ENCODE measurements around the gene MEGF9. TPM values are rescaled to one million over a fixed set of nuclear protein-coding genes. Genes with fewer than 3 reads are reported as not detected.
A peak's percentile ranks its signal among the peaks of the same experiment; 100 is the strongest.

MEGF9 gene
- total and polyA plus RNA-seq, 4 donors = 15.5 to 27.4 (median 19.3) TPM

DNA sequence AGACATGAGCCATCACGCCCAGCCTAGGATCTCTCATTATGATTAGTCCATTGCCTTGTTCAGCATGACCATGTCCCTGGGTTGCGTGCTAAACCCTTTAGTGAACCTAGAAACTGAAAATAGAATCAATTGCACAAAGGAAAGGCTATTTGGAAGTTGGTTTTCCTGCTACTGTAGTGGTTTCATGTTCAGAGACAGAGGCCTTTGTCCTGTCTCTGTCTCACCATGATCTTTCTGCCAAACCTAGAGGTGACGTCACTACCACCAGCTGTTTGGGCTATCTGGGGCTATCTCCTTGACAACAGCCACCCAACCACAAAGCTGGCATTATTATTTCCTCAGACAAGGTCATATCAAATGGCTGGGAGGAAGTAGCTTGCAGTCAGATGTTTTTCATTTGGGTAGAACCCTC is 130.3 kb downstream of the MEGF9 start:
- peak; percentile 62 for TF ChIP-seq SP1 (IDR thresholded peaks at IDR 0.05)
- peak in 1 of 2 donors; percentile 26 for TF ChIP-seq JUND (IDR thresholded peaks at IDR 0.05)
- TF ChIP-seq RAD21 (IDR thresholded peaks at IDR 0.05) = no peak
- no peak for TF ChIP-seq EGR1 (IDR thresholded peaks at IDR 0.05; ENCODE audit: low read depth in 2 of 2)
- no peak for TF ChIP-seq NR2F2 (IDR thresholded peaks at IDR 0.05)
- peak; percentile 19 to 34 for TF ChIP-seq RXRA (IDR thresholded peaks at IDR 0.05)
- TF ChIP-seq REST (IDR thresholded peaks at IDR 0.05) = no peak
- no peak for TF ChIP-seq YY1 (IDR thresholded peaks at IDR 0.05)
- TF ChIP-seq HNF4G (IDR thresholded peaks at IDR 0.05) = no peak
- TF ChIP-seq, protein P1, sequence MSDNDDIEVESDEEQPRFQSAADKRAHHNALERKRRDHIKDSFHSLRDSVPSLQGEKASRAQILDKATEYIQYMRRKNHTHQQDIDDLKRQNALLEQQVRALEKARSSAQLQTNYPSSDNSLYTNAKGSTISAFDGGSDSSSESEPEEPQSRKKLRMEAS (IDR thresholded peaks at IDR 0.05) = no peak
- TF ChIP-seq HNF4A (conservative IDR thresholded peaks at IDR 0.05) = peak in 1 of 2 donors; percentile 20
- TF ChIP-seq FOXA2 (IDR thresholded peaks at IDR 0.05) = no peak
- TF ChIP-seq GABPA (IDR thresholded peaks at IDR 0.05 in 1 of 2, conservative IDR thresholded peaks at IDR 0.05 in 1 of 2) = no peak
- TF ChIP-seq, protein P2, sequence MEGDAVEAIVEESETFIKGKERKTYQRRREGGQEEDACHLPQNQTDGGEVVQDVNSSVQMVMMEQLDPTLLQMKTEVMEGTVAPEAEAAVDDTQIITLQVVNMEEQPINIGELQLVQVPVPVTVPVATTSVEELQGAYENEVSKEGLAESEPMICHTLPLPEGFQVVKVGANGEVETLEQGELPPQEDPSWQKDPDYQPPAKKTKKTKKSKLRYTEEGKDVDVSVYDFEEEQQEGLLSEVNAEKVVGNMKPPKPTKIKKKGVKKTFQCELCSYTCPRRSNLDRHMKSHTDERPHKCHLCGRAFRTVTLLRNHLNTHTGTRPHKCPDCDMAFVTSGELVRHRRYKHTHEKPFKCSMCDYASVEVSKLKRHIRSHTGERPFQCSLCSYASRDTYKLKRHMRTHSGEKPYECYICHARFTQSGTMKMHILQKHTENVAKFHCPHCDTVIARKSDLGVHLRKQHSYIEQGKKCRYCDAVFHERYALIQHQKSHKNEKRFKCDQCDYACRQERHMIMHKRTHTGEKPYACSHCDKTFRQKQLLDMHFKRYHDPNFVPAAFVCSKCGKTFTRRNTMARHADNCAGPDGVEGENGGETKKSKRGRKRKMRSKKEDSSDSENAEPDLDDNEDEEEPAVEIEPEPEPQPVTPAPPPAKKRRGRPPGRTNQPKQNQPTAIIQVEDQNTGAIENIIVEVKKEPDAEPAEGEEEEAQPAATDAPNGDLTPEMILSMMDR (IDR thresholded peaks at IDR 0.05; ENCODE audit: low read depth, low read length, missing input control) = no peak
- no peak for TF ChIP-seq ATF3 (IDR thresholded peaks at IDR 0.05)
- TF ChIP-seq FOXA1 (IDR thresholded peaks at IDR 0.05) = no peak
- DNase-seq (ENCODE audit: low spot score) = no peak
- Histone ChIP-seq H3K4me3 (ENCODE audit: low read depth in 1 of 3, low read length in 3 of 3) (no peak overlapping the region), H3K36me3 (ENCODE audit: control insufficient read depth in 4 of 4, insufficient read depth in 3 of 4, low read depth in 1 of 4, low read length in 3 of 4) (no peaks in the 10 kb centered on the region), H3K4me1 (ENCODE audit: control insufficient read depth in 4 of 4, insufficient read depth in 4 of 4, low read length in 3 of 4) (peaks cover 2 to 16% (median 6%) of the 10 kb centered on the region in 4 donors), H3K9ac (ENCODE audit: low read depth in 1 of 2, low read length in 2 of 2) (no peak overlapping the region), H3K27ac (ENCODE audit: low read depth in 1 of 2, low read length in 2 of 2) (peak overlapping the region in 1 of 2 donors; percentile 27), H3K9me3 (ENCODE audit: control insufficient read depth in 4 of 4, low read length in 3 of 4) (no peaks in the 10 kb centered on the region), H3K27me3 (ENCODE audit: control insufficient read depth in 4 of 4, insufficient read depth in 4 of 4, low read length in 3 of 4) (no peaks in the 10 kb centered on the region)
- 51% methylated on average over 3 of the region's 3 CpGs for WGBS

DNA sequence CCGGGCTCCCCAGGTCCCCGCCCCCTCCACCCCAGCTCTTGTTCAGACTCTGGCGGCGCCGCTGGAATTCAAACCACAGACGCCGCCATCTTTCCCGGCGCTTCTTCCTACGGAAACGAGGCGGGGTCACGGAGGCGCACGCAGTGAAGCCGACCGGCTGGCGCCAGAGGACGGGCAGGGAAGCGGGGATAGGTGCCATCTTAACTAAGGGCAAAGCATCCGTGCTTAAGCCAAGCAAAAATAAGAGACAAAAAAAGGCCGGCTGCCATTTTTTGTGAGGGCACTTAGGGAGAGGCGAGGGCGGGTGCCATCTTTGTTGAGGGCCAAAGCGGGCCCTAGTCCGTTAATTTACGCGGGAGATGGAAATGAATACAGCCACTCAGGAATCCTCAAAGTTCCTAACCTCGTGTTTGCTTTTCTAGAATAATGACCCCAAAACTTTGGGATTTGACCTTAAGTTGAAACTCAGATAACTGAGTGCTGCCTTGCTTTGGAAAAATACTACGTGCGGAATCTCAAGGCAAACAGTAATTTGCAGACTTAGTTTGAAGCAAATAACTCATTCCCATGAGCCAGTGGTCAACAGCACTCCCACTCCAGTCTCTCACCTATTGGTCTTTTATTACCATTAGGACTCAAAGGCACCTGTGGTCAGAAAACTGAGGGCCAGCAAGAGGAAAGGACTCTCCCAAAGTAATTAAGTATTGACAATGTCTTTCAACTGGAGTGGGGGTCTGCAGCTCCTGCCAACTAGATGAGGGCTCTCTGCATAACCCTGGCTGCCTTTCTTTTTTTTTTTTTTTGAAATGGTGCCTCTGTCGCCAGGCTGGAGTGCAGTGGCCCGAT is 134.0 kb downstream of the MEGF9 start, which contains the start of gene CDK5RAP2:
TSS of gene CDK5RAP2 (minus strand) at position 117 of the 846 bp plus-strand sequence. CDS start 189 bp downstream, outside the sequence.
- 10% methylated on average over 33 of the region's 33 CpGs for WGBS
- H3K27ac ChIP-seq (ENCODE audit: low read depth in 1 of 2, low read length in 2 of 2) = peak within 1 kb of the TSS; percentile 36 to 44
- peak within 1 kb of the TSS; percentile 63 to 85 for H3K9ac ChIP-seq (ENCODE audit: low read depth in 1 of 2, low read length in 2 of 2)
- no peaks in the 10 kb centered on the region for H3K27me3 ChIP-seq (ENCODE audit: control insufficient read depth in 4 of 4, insufficient read depth in 4 of 4, low read length in 3 of 4)
- H3K9me3 ChIP-seq (ENCODE audit: control insufficient read depth in 4 of 4, low read length in 3 of 4) = no peaks in the 10 kb centered on the region
- no peaks in the 10 kb centered on the region for H3K36me3 ChIP-seq (ENCODE audit: control insufficient read depth in 4 of 4, insufficient read depth in 3 of 4, low read depth in 1 of 4, low read length in 3 of 4)
- H3K4me1 ChIP-seq (ENCODE audit: control insufficient read depth in 4 of 4, insufficient read depth in 4 of 4, low read length in 3 of 4) = peaks cover 2 to 21% (median 10%) of the 10 kb centered on the region in 4 donors
- H3K4me3 ChIP-seq (ENCODE audit: low read depth in 1 of 3, low read length in 3 of 3) = peak within 1 kb of the TSS; percentile 85 to 97 (median 96)
- peak; percentile 87 for DNase-seq (ENCODE audit: low spot score)
- TF ChIP-seq FOXA2 (IDR thresholded peaks at IDR 0.05) = peak; percentile 12
- peak; percentile 34 to 63 for TF ChIP-seq HNF4A (conservative IDR thresholded peaks at IDR 0.05)
- peak; percentile 71 for TF ChIP-seq ATF3 (IDR thresholded peaks at IDR 0.05)
- TF ChIP-seq YY1 (IDR thresholded peaks at IDR 0.05) = peak; percentile 100
- peak; percentile 28 to 54 for TF ChIP-seq JUND (IDR thresholded peaks at IDR 0.05)
- TF ChIP-seq EGR1 (IDR thresholded peaks at IDR 0.05; ENCODE audit: low read depth in 2 of 2) = peak; percentile 43 to 52
- no peak for TF ChIP-seq TAF1 (conservative IDR thresholded peaks at IDR 0.05)
- TF ChIP-seq, protein P2 (IDR thresholded peaks at IDR 0.05; ENCODE audit: low read depth, low read length, missing input control) = no peak
- TF ChIP-seq, protein P1 (IDR thresholded peaks at IDR 0.05) = peak; percentile 83
- TF ChIP-seq SP1 (IDR thresholded peaks at IDR 0.05) = peak; percentile 67
